Hepatocyte (in vitro differentiated cells): ENCODE results near the gene ARHGAP5. TPM values are rescaled to one million over a fixed set of nuclear protein-coding genes. Genes with fewer than 3 reads are reported as not detected.

Source experiments
- DNase-seq: peaks from one replicate; pipeline ENCODE4 v3.0.0-alpha.2; 2016; ENCODE audit warnings: low spot score
- H2AFZ ChIP-seq: fragments of 200-600 bp; sonication (generic); 2 replicates; pipeline ENCODE4 v1.6.0; 2016; ENCODE audit warnings: antibody characterized with exemption, mild to moderate bottlenecking
- H3K27ac ChIP-seq: fragments of 200-600 bp; sonication (generic); 2 replicates; pipeline ENCODE4 v1.5.1; 2016; ENCODE audit warnings: mild to moderate bottlenecking
- H3K27me3 ChIP-seq: fragments of 200-600 bp; sonication (generic); 2 replicates; pipeline ENCODE4 v1.6.1; 2016
- H3K36me3 ChIP-seq: fragments of 200-600 bp; sonication (generic); replicated peaks from 2 replicates; pipeline ENCODE4 v1.5.1; 2016; ENCODE audit warnings: low read depth; ENCODE audit not compliant: insufficient read depth
- H3K4me1 ChIP-seq: fragments of 200-600 bp; sonication (generic); 2 replicates; pipeline ENCODE4 v1.5.1; 2016; ENCODE audit warnings: mild to moderate bottlenecking, moderate library complexity; ENCODE audit not compliant: insufficient read depth
- H3K4me2 ChIP-seq: fragments of 200-600 bp; sonication (generic); 2 replicates; pipeline ENCODE4 v1.6.0; 2016
- H3K4me3 ChIP-seq: fragments of 200-600 bp; sonication (generic); 2 replicates; pipeline ENCODE4 v1.5.1; 2016; ENCODE audit warnings: mild to moderate bottlenecking
- H3K79me2 ChIP-seq: fragments of 200-600 bp; sonication (generic); 2 replicates; pipeline ENCODE4 v1.6.0; 2017; ENCODE audit warnings: mild to moderate bottlenecking
- H3K9me2 ChIP-seq: fragments of 200-600 bp; sonication (generic); replicated peaks from 2 replicates; pipeline ENCODE4 v1.6.0; 2017; ENCODE audit warnings: mild to moderate bottlenecking; ENCODE audit not compliant: insufficient read depth
- H3K9me3 ChIP-seq: fragments of 200-600 bp; sonication (generic); 2 replicates; pipeline ENCODE4 v1.5.1; 2016; ENCODE audit warnings: low read depth, mild to moderate bottlenecking
- H4K20me1 ChIP-seq: fragments of 200-600 bp; sonication (generic); 2 replicates; pipeline ENCODE4 v1.6.0; 2016; ENCODE audit warnings: mild to moderate bottlenecking; ENCODE audit not compliant: insufficient read depth, poor library complexity, severe bottlenecking
- CTCF ChIP-seq: fragments of 200-600 bp; sonication (generic); IDR thresholded peaks from 2 replicates; pipeline ENCODE4 v1.5.1; 2016; ENCODE audit warnings: antibody characterized with exemption, mild to moderate bottlenecking; ENCODE audit not compliant: poor library complexity
- EZH2 ChIP-seq: fragments of 200-600 bp; sonication (generic); IDR thresholded peaks from 2 replicates; pipeline ENCODE4 v1.6.1; 2016; ENCODE audit warnings: antibody characterized with exemption, mild to moderate bottlenecking, borderline replicate concordance
- EZH2phosphoT487 ChIP-seq: fragments of 200-600 bp; sonication (generic); IDR thresholded peaks from one replicate; pipeline ENCODE4 v1.6.1; 2018; ENCODE audit warnings: antibody characterized with exemption, mild to moderate bottlenecking, low read depth, moderate library complexity; ENCODE audit not compliant: unreplicated experiment, severe bottlenecking
- WGBS: methylation state at CpG from one replicate; pipeline ENCODE4 v1.1.6; 2016; ENCODE audit warnings: low lambda C conversion rate; ENCODE audit errors: missing lambda C conversion rate; 5-methylcytosine and 5-hydroxymethylcytosine counted together
- polyA plus RNA-seq: library from polyadenylated mRNA; unstranded; fragments of >200 nt; fragmentation: Nextera tagmentation; extraction: Ambion mirVana; gene quantifications from 2 replicates; pipeline ENCODE4 v1.2.1, GENCODE V29; 2016
- total RNA-seq: library from RNA; depleted of rRNA; stranded (reverse); fragments of >200 nt; gene quantifications from 2 replicates; pipeline ENCODE4 v1.2.3, GENCODE V29; 2014

The ARHGAP5 gene
- total and polyA plus RNA-seq, 2 experiments from 2014 or later, result 16.5 to 144 TPM

DNA sequence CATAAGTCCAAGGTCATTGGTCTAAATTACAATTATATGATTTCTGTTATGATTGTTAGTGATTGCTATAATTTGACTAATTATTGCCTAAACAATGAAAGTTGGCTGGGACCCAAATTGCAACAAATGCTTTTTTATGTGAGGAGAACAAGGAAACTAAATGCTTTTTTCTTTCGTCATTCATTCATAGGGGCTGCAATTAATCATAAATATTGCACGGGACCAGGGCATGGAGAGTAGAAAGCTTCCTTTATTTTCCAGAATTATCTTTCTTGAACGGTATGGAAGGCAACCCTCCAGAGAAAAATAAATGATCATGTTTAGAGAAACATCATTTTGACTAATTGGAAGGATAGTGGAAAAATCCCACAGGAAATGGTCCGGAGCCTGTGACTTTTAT is 32.6 kb upstream of the ARHGAP5 start:
- no peaks in the 10 kb centered on the region for H4K20me1 ChIP-seq
- DNase-seq, result no peak
- H3K27me3 ChIP-seq, result no peaks in the 10 kb centered on the region
- H3K4me3 ChIP-seq, result no peak overlapping the region
- no peak overlapping the region for H2AFZ ChIP-seq
- no peak overlapping the region for H3K27ac ChIP-seq
- TF ChIP-seq CTCF (no peak), EZH2 (no peak), EZH2phosphoT487 (no peak)
- 81% methylated on average over 4 of the region's 4 CpGs for WGBS
- H3K79me2 ChIP-seq, result no peaks in the 10 kb centered on the region
- no peaks in the 10 kb centered on the region for H3K4me1 ChIP-seq
- H3K36me3 ChIP-seq, result no peaks in the 10 kb centered on the region
- no peaks in the 10 kb centered on the region for H3K9me2 ChIP-seq
- no peaks in the 10 kb centered on the region for H3K9me3 ChIP-seq
- no peak overlapping the region for H3K4me2 ChIP-seq

GRCh38 chr14:32047791-32048190 is 29.3 kb upstream of the ARHGAP5 start:
- H3K36me3 ChIP-seq, result no peaks in the 10 kb centered on the region
- WGBS, result 89% methylated on average over 2 of the region's 2 CpGs
- H3K27ac ChIP-seq, result no peak overlapping the region
- TF ChIP-seq EZH2, result no peak
- no peak for TF ChIP-seq CTCF
- no peak for TF ChIP-seq EZH2phosphoT487
- no peaks in the 10 kb centered on the region for H3K9me3 ChIP-seq
- no peak overlapping the region for H2AFZ ChIP-seq
- H3K9me2 ChIP-seq, result no peaks in the 10 kb centered on the region
- DNase-seq, result no peak
- no peaks in the 10 kb centered on the region for H3K79me2 ChIP-seq
- H3K4me1 ChIP-seq, result no peaks in the 10 kb centered on the region
- no peaks in the 10 kb centered on the region for H4K20me1 ChIP-seq
- no peak overlapping the region for H3K4me2 ChIP-seq
- H3K4me3 ChIP-seq, result no peak overlapping the region
- H3K27me3 ChIP-seq, result no peaks in the 10 kb centered on the region

DNA sequence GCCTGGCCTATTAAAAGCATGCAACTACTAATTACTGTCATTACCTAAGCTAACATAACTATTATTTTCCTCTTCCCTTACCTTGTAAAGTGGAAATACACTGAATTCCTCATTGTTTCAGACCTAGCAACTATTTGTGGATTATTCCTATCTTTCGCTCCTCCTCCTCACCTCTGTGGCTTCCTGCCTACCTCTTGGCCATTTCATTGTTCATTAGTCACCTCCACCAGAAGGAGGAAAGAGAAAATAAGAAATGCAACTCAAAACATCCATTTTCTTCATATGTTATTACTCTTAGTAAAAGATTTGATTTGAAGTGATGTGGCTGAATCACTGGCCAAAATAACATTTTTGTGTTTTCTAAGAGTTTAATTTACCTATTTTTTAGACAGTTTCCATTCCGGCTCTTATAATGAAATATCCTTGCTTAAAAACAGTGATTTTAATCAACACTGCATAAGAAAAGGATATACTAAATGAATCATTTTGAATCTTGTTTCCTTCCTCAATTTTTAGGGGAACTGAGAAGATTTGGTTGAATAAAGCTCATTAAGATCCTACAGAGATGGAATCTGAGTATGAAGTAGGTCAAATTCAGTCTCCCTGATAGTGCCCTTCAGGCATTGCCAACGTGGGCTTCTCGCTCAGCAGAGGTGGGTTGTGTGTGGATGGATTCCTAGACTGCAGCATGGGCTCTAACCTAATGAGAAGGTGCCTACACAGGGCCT is 27.6 kb upstream of the ARHGAP5 start:
- no peak overlapping the region for H3K27ac ChIP-seq
- TF ChIP-seq CTCF (no peak), EZH2phosphoT487 (no peak), EZH2 (no peak)
- no peaks in the 10 kb centered on the region for H3K79me2 ChIP-seq
- H3K4me1 ChIP-seq, result no peaks in the 10 kb centered on the region
- no peaks in the 10 kb centered on the region for H3K27me3 ChIP-seq
- no peaks in the 10 kb centered on the region for H4K20me1 ChIP-seq
- H3K4me2 ChIP-seq, result no peak overlapping the region
- H3K9me3 ChIP-seq, result no peaks in the 10 kb centered on the region
- H3K4me3 ChIP-seq, result no peak overlapping the region
- H2AFZ ChIP-seq, result no peak overlapping the region
- H3K36me3 ChIP-seq, result no peaks in the 10 kb centered on the region
- no peak for DNase-seq
- WGBS, result 91% methylated on average over 4 of the region's 4 CpGs
- H3K9me2 ChIP-seq, result no peaks in the 10 kb centered on the region

DNA sequence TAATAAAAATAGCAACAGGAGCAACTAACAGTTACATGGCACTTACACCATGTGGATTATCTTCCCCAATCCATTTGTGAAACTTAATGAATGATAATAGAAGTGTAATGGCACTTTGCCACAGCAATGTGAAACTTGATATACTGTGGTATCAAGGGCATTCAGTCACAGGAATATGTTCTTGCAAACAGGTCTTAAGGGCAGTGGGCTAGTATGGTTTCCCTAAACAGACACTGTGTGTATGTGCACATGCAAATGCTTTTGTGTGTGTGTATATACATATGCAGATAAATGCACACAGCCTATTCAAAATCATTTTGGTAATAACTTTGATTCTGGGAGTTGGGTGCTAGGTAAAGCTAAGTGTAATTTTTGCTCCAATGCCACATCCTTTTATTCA is 26.2 kb upstream of the ARHGAP5 start:
- H3K4me2 ChIP-seq, result no peak overlapping the region
- no peaks in the 10 kb centered on the region for H4K20me1 ChIP-seq
- no peaks in the 10 kb centered on the region for H3K9me2 ChIP-seq
- no peak for TF ChIP-seq EZH2
- TF ChIP-seq EZH2phosphoT487, result no peak
- no peak for TF ChIP-seq CTCF
- no peaks in the 10 kb centered on the region for H3K9me3 ChIP-seq
- DNase-seq, result no peak
- no peak overlapping the region for H3K27ac ChIP-seq
- H3K4me1 ChIP-seq, result no peaks in the 10 kb centered on the region
- no peaks in the 10 kb centered on the region for H3K27me3 ChIP-seq
- H3K36me3 ChIP-seq, result no peaks in the 10 kb centered on the region
- H3K79me2 ChIP-seq, result no peaks in the 10 kb centered on the region
- H2AFZ ChIP-seq, result no peak overlapping the region
- no peak overlapping the region for H3K4me3 ChIP-seq
